H9 (cell line): ENCODE data around the gene SLC35B2. TPM values are rescaled to one million over a fixed set of nuclear protein-coding genes. Genes with fewer than 3 reads are reported as not detected.

Experiments used
- DNase-seq: peaks from one replicate; pipeline ENCODE4 v3.0.0-alpha.2; 2017
- H2AFZ ChIP-seq: one replicate; pipeline ENCODE4 v1.6.1; 2013; ENCODE audit warnings: mild to moderate bottlenecking, low read length, control low read depth, moderate library complexity
- H2AK5ac ChIP-seq: 2 replicates; pipeline ENCODE4 v1.6.1; 2013; ENCODE audit warnings: low read length, control low read depth, mixed read lengths; ENCODE audit not compliant: insufficient read length
- H2BK120ac ChIP-seq: one replicate; pipeline ENCODE4 v1.6.1; 2013; ENCODE audit warnings: low read depth, mild to moderate bottlenecking, low read length, control low read depth, inconsistent platforms; ENCODE audit not compliant: poor library complexity, severe bottlenecking
- H2BK12ac ChIP-seq: 2 replicates; pipeline ENCODE4 v1.6.1; 2013; ENCODE audit warnings: low read length, control low read depth, mixed read lengths, low read depth; ENCODE audit not compliant: insufficient read length
- H2BK15ac ChIP-seq: 2 replicates; pipeline ENCODE4 v1.6.1; 2013; ENCODE audit warnings: low read depth, low read length, control low read depth
- H2BK20ac ChIP-seq: one replicate; pipeline ENCODE4 v1.6.1; 2013; ENCODE audit warnings: low read depth, mild to moderate bottlenecking, low read length, control low read depth, inconsistent platforms; ENCODE audit not compliant: poor library complexity, severe bottlenecking
- H2BK5ac ChIP-seq: 2 replicates; pipeline ENCODE4 v1.6.1; 2013; ENCODE audit warnings: low read length, control low read depth, mixed read lengths; ENCODE audit not compliant: insufficient read length
- H3K14ac ChIP-seq: 2 replicates; pipeline ENCODE4 v1.6.1; 2013; ENCODE audit warnings: low read length, control low read depth; ENCODE audit not compliant: insufficient read depth
- H3K18ac ChIP-seq: 2 replicates; pipeline ENCODE4 v1.6.1; 2013; ENCODE audit warnings: low read depth, mild to moderate bottlenecking, mixed read lengths, low read length, control low read depth; ENCODE audit not compliant: insufficient read length
- H3K23ac ChIP-seq: 2 replicates; pipeline ENCODE4 v1.6.1; 2013; ENCODE audit warnings: low read length, control low read depth, mixed read lengths, low read depth; ENCODE audit not compliant: insufficient read length
- H3K23me2 ChIP-seq: 2 replicates; pipeline ENCODE4 v1.6.1; 2013; ENCODE audit warnings: low read depth, mild to moderate bottlenecking, mixed read lengths, low read length, control low read depth; ENCODE audit not compliant: insufficient read length, poor library complexity, severe bottlenecking
- H3K27ac ChIP-seq: 2 replicates; pipeline ENCODE4 v1.5.1; 2013; ENCODE audit warnings: low read length, control low read depth, mixed read lengths, low read depth; ENCODE audit not compliant: insufficient read length
- H3K27me3 ChIP-seq: 2 replicates; pipeline ENCODE4 v1.6.1; 2013; ENCODE audit warnings: low read length, control low read depth, inconsistent platforms; ENCODE audit not compliant: insufficient read depth
- H3K4ac ChIP-seq: 2 replicates; pipeline ENCODE4 v1.6.1; 2013; ENCODE audit warnings: low read depth, mild to moderate bottlenecking, control low read depth, inconsistent platforms, low read length, moderate library complexity
- H3K4me1 ChIP-seq: 2 replicates; pipeline ENCODE4 v1.6.1; 2013; ENCODE audit warnings: low read length, control low read depth, inconsistent platforms; ENCODE audit not compliant: insufficient read depth
- H3K4me2 ChIP-seq: 2 replicates; pipeline ENCODE4 v1.6.1; 2013; ENCODE audit warnings: low read length, control low read depth, mixed read lengths; ENCODE audit not compliant: insufficient read length, insufficient read depth
- H3K56ac ChIP-seq: 2 replicates; pipeline ENCODE4 v1.6.1; 2013; ENCODE audit warnings: low read depth, mild to moderate bottlenecking, mixed read lengths, low read length, control low read depth; ENCODE audit not compliant: insufficient read length
- H3K79me1 ChIP-seq: 2 replicates; pipeline ENCODE4 v1.6.1; 2013; ENCODE audit warnings: low read depth, mild to moderate bottlenecking, moderate library complexity, low read length, control low read depth, inconsistent platforms; ENCODE audit not compliant: insufficient read depth, poor library complexity, severe bottlenecking
- H3K79me2 ChIP-seq: 2 replicates; pipeline ENCODE4 v1.6.1; 2013; ENCODE audit warnings: low read length, control low read depth, inconsistent platforms; ENCODE audit not compliant: insufficient read depth
- H3K9ac ChIP-seq: 2 replicates; pipeline ENCODE4 v1.6.1; 2013; ENCODE audit warnings: low read length, control low read depth, mixed read lengths; ENCODE audit not compliant: insufficient read length; ENCODE audit errors: extremely low read depth
- H3K9me3 ChIP-seq: one replicate; pipeline ENCODE4 v1.6.1; 2013; ENCODE audit warnings: low read depth, low read length, inconsistent platforms; ENCODE audit not compliant: control insufficient read depth
- H3T11ph ChIP-seq: one replicate; pipeline ENCODE4 v1.6.1; 2013; ENCODE audit warnings: mild to moderate bottlenecking, low read length, control low read depth, inconsistent platforms
- H4K20me1 ChIP-seq: one replicate; pipeline ENCODE4 v1.6.1; 2013; ENCODE audit not compliant: control insufficient read depth, insufficient read length, insufficient read depth
- H4K5ac ChIP-seq: 2 replicates; pipeline ENCODE4 v1.6.1; 2013; ENCODE audit warnings: low read depth, mild to moderate bottlenecking, mixed read lengths, low read length, control low read depth; ENCODE audit not compliant: insufficient read length
- H4K8ac ChIP-seq: replicated peaks from 2 replicates; pipeline ENCODE4 v1.6.1; 2013; ENCODE audit warnings: low read length, control low read depth, mixed read lengths, low read depth; ENCODE audit not compliant: insufficient read length
- H4K91ac ChIP-seq: 2 replicates; pipeline ENCODE4 v1.6.1; 2013; ENCODE audit warnings: low read depth, mild to moderate bottlenecking, moderate library complexity, mixed read lengths, low read length, control low read depth; ENCODE audit not compliant: insufficient read length
- H3K27ac Mint-ChIP-seq, 3 experiments: 2 replicates in 2 of 3; 3 replicates in 1 of 3; pipeline ENCODE4 v1.8.0; 2020 to 2021; ENCODE audit warnings: mixed read lengths in 3 of 3, mild to moderate bottlenecking in 1 of 3, moderate library complexity in 1 of 3
- H3K27me3 Mint-ChIP-seq: 2 replicates; pipeline ENCODE4 v1.8.0; 2021; ENCODE audit warnings: low read depth, mild to moderate bottlenecking, moderate library complexity, mixed read lengths
- H3K36me3 Mint-ChIP-seq, 3 experiments: 2 replicates in 2 of 3; 3 replicates in 1 of 3; pipeline ENCODE4 v1.8.0; 2020 to 2021; ENCODE audit warnings: low read depth in 3 of 3, mixed read lengths in 3 of 3; ENCODE audit not compliant: insufficient read depth in 1 of 3
- H3K4me1 Mint-ChIP-seq, 2 experiments: 2 replicates each; pipeline ENCODE4 v1.8.0; 2020; ENCODE audit warnings: mixed read lengths in 2 of 2
- H3K4me3 Mint-ChIP-seq, 2 experiments: 2 replicates in 1 of 2; 3 replicates in 1 of 2; pipeline ENCODE4 v1.8.0; 2020 to 2021; ENCODE audit warnings: mild to moderate bottlenecking in 2 of 2, mixed read lengths in 2 of 2, moderate library complexity in 1 of 2
- H3K9me3 Mint-ChIP-seq, 2 experiments: 2 replicates in 1 of 2; 3 replicates in 1 of 2; pipeline ENCODE4 v1.8.0; 2020; ENCODE audit warnings: mild to moderate bottlenecking in 2 of 2, mixed read lengths in 2 of 2, moderate library complexity in 1 of 2
- CTCF ChIP-seq: fragments of 200-600 bp; sonication (generic); conservative IDR thresholded peaks from 3 replicates; pipeline ENCODE4 v1.8.0; 2021; ENCODE audit warnings: antibody characterized with exemption, mild to moderate bottlenecking
- WGBS: extraction: QIAGEN DNeasy Blood & Tissue Kit; methylation state at CpG from one replicate; pipeline ENCODE4 v1.1.7; 2013; ENCODE audit warnings: missing lambda C conversion rate, low lambda C conversion rate, mixed read lengths; ENCODE audit not compliant: insufficient read length; ENCODE audit errors: extremely low coverage; 5-methylcytosine and 5-hydroxymethylcytosine counted together
- total RNA-seq: library from RNA; stranded (reverse); gene quantifications from 2 replicates; pipeline ENCODE4 v1.2.1, GENCODE V29; 2021

The SLC35B2 gene
- total RNA-seq, 1 experiment from 2014 or later = 34.5 TPM

- Histone ChIP-seq H2AFZ (no peak overlapping the region), H3K9ac (no peak overlapping the region), H3K27me3 (peaks cover 7% of the 10 kb centered on the region; the same call in 1 of the 2 replicates), H2BK12ac (no peak overlapping the region), H3T11ph (no peak overlapping the region), H3K56ac (no peak overlapping the region), H4K91ac (no peak overlapping the region), H2BK20ac (no peak overlapping the region), H4K8ac (no peak overlapping the region), H2BK120ac (no peak overlapping the region), H3K4me2 (no peak overlapping the region), H4K5ac (no peak overlapping the region), H3K79me2 (no peaks in the 10 kb centered on the region), H2AK5ac (no peak overlapping the region), H2BK15ac (no peak overlapping the region), H3K14ac (no peak overlapping the region), H2BK5ac (no peak overlapping the region), H3K79me1 (no peaks in the 10 kb centered on the region), H3K9me3 (no peaks in the 10 kb centered on the region), H3K18ac (no peak overlapping the region), H3K23ac (no peak overlapping the region), H4K20me1 (no peaks in the 10 kb centered on the region), H3K27ac (no peak overlapping the region), H3K23me2 (peaks cover 20% of the 10 kb centered on the region), H3K4me1 (peaks cover 12% of the 10 kb centered on the region; the same call in 1 of the 2 replicates), H3K4ac (no peak overlapping the region)
- H3K27me3 Mint-ChIP-seq = peaks cover 24% of the 10 kb centered on the region
- H3K4me1 Mint-ChIP-seq = peaks cover 47 to 62% of the 10 kb centered on the region in 2 experiments
- DNase-seq = no peak
- TF ChIP-seq CTCF = no peak
- no peak overlapping the region for H3K4me3 Mint-ChIP-seq
- H3K36me3 Mint-ChIP-seq = no peaks in the 10 kb centered on the region
- WGBS = no CpG with 5 or more reads among the region's 10 CpGs
- H3K9me3 Mint-ChIP-seq = no peaks in the 10 kb centered on the region; a peak in 1 of 5 replicates
- H3K27ac Mint-ChIP-seq = no peak overlapping the region; a peak in 1 of 7 replicates
Observed at GRCh38 chr6:44267252-44267651, 9.9 kb upstream of the SLC35B2 start.
